H1 (cell line): ENCODE data around the gene ZNF366. TPM values are rescaled to one million over a fixed set of nuclear protein-coding genes. Genes with fewer than 3 reads are reported as not detected.

ENCODE experiments used
- CTCF ChIA-PET: fragments of 300-600 bp; sonication (Branson Sonifier 250); formaldehyde crosslinking; loops from one replicate; lab custom pipeline; 2021; ENCODE audit not compliant: partially characterized antibody; lab: Charles Lee
- POLR2A ChIA-PET: fragments of 300-600 bp; sonication (Branson Sonifier 250); formaldehyde crosslinking; loops from one replicate; lab custom pipeline; 2021; ENCODE audit warnings: inconsistent platforms; ENCODE audit not compliant: partially characterized antibody; lab: Charles Lee
- DNase-seq, 2 experiments: peaks; one replicate each; pipeline versions ENCODE4 v3.0.0 to v3.0.0-alpha.2; 2010 to 2022; ENCODE audit warnings: low spot score in 2 of 2, low read depth in 1 of 2, mixed read lengths in 1 of 2
- FAIRE-seq: peaks from 2 replicates; lab custom pipeline; 2011; peaks lifted over from hg19 to GRCh38; lab: Jason Lieb, UNC
- H2AFZ ChIP-seq: 2 replicates; pipeline ENCODE4 v1.8.1; 2012; ENCODE audit warnings: low read length, inconsistent platforms
- H2AK5ac ChIP-seq: 2 replicates; pipeline ENCODE4 v1.6.1; 2013; ENCODE audit warnings: low read depth, low read length
- H2BK120ac ChIP-seq: replicated peaks from 2 replicates; pipeline ENCODE3; 2013; ENCODE audit warnings: low read depth, low read length, inconsistent platforms
- H2BK12ac ChIP-seq: 2 replicates; pipeline ENCODE4 v1.6.1; 2013; ENCODE audit warnings: low read depth, low read length
- H2BK15ac ChIP-seq: 2 replicates; pipeline ENCODE4 v1.6.1; 2013; ENCODE audit warnings: low read length
- H2BK20ac ChIP-seq: 2 replicates; pipeline ENCODE4 v1.6.1; 2013; ENCODE audit warnings: low read length
- H2BK5ac ChIP-seq: 2 replicates; pipeline ENCODE4 v1.6.1; 2013; ENCODE audit warnings: low read depth, low read length
- H3K14ac ChIP-seq: 2 replicates; pipeline ENCODE4 v1.6.1; 2013; ENCODE audit warnings: inconsistent platforms; ENCODE audit not compliant: insufficient read length
- H3K18ac ChIP-seq: 2 replicates; pipeline ENCODE4 v1.6.1; 2013; ENCODE audit warnings: low read length; ENCODE audit errors: extremely low read depth
- H3K23ac ChIP-seq: 2 replicates; pipeline ENCODE4 v1.6.1; 2013; ENCODE audit warnings: inconsistent platforms; ENCODE audit not compliant: insufficient read length
- H3K23me2 ChIP-seq: 2 replicates; pipeline ENCODE4 v1.6.1; 2013; ENCODE audit warnings: low read depth, low read length
- H3K27ac ChIP-seq: 2 replicates; pipeline ENCODE4 v1.6.1; 2011; ENCODE audit warnings: low read depth, low read length, inconsistent platforms
- H3K27me3 ChIP-seq, 4 experiments: replicated peaks in 1 of 4; 1 replicate in 1 of 4; 2 replicates in 3 of 4; pipeline versions ENCODE4 v1.6.1 to v1.8.1; 2011 to 2013; ENCODE audit warnings: low read length in 3 of 4, mild to moderate bottlenecking in 3 of 4, inconsistent platforms in 2 of 4, mixed read lengths in 2 of 4, moderate library complexity in 1 of 4; ENCODE audit not compliant: control insufficient read depth in 3 of 4, insufficient read depth in 3 of 4; ENCODE audit errors: extremely low read depth in 1 of 4
- H3K36me3 ChIP-seq, 4 experiments: 2 replicates each; pipeline versions ENCODE4 v1.6.1 to v1.8.1; 2011 to 2013; ENCODE audit warnings: mild to moderate bottlenecking in 4 of 4, low read length in 3 of 4, moderate library complexity in 2 of 4, control low read depth in 1 of 4, inconsistent platforms in 1 of 4; ENCODE audit not compliant: insufficient read depth in 4 of 4, control insufficient read depth in 2 of 4
- H3K4ac ChIP-seq: replicated peaks from 2 replicates; pipeline ENCODE3; 2013; ENCODE audit warnings: low read length, low read depth, mixed read lengths, inconsistent platforms; ENCODE audit not compliant: insufficient read length
- H3K4me1 ChIP-seq, 4 experiments: replicated peaks in 1 of 4; 1 replicate in 1 of 4; 2 replicates in 3 of 4; pipeline versions ENCODE4 v1.6.1 to v1.8.1; 2011 to 2013; ENCODE audit warnings: low read length in 3 of 4, inconsistent platforms in 2 of 4, mixed read lengths in 1 of 4; ENCODE audit not compliant: insufficient read depth in 4 of 4, control insufficient read depth in 3 of 4
- H3K4me2 ChIP-seq, 2 experiments: 2 replicates each; pipeline versions ENCODE4 v1.6.1 to v1.8.1; 2011 to 2013; ENCODE audit warnings: low read depth in 2 of 2, low read length in 2 of 2, control low read depth in 1 of 2, inconsistent platforms in 1 of 2, mild to moderate bottlenecking in 1 of 2; ENCODE audit not compliant: insufficient read depth in 1 of 2
- H3K4me3 ChIP-seq, 4 experiments: fragments of 200-600, 300-600 bp in 1 of 4; sonication (generic), shearing (Covaris generic), sonication (Bioruptor Twin) in 1 of 4; 2 replicates each; pipeline versions ENCODE4 v1.5.1 to v1.8.1; 2011 to 2016; ENCODE audit warnings: low read length in 4 of 4, low read depth in 3 of 4, control low read depth in 2 of 4, inconsistent platforms in 2 of 4, mild to moderate bottlenecking in 2 of 4, mixed read lengths in 1 of 4, moderate library complexity in 1 of 4; ENCODE audit not compliant: insufficient read depth in 2 of 4; ENCODE audit errors: extremely low read depth in 1 of 4
- H3K56ac ChIP-seq: replicated peaks from 2 replicates; pipeline ENCODE3; 2013; ENCODE audit warnings: low read depth, mild to moderate bottlenecking, mixed read lengths, low read length, inconsistent platforms; ENCODE audit not compliant: insufficient read length
- H3K79me1 ChIP-seq: 2 replicates; pipeline ENCODE4 v1.6.1; 2013; ENCODE audit warnings: low read depth, low read length, control low read depth
- H3K79me2 ChIP-seq, 2 experiments: 2 replicates each; pipeline versions ENCODE4 v1.6.1 to v1.8.1; 2012 to 2013; ENCODE audit warnings: low read length in 2 of 2, mild to moderate bottlenecking in 2 of 2, inconsistent platforms in 1 of 2; ENCODE audit not compliant: insufficient read depth in 2 of 2, control insufficient read depth in 1 of 2
- H3K9ac ChIP-seq, 4 experiments: replicated peaks in 1 of 4; 1 replicate in 1 of 4; 2 replicates in 3 of 4; pipeline versions ENCODE4 v1.6.1 to v1.8.1; 2011 to 2013; ENCODE audit warnings: low read depth in 3 of 4, low read length in 3 of 4, control low read depth in 2 of 4, mild to moderate bottlenecking in 2 of 4, moderate library complexity in 2 of 4, inconsistent platforms in 1 of 4; ENCODE audit errors: extremely low read depth in 1 of 4
- H3K9me3 ChIP-seq, 2 experiments: 2 replicates each; pipeline versions ENCODE4 v1.6.1 to v1.8.1; 2012 to 2013; ENCODE audit warnings: mild to moderate bottlenecking in 2 of 2, moderate library complexity in 2 of 2, control low read depth in 1 of 2, inconsistent platforms in 1 of 2, low read depth in 1 of 2, low read length in 1 of 2, mixed read lengths in 1 of 2; ENCODE audit not compliant: insufficient read depth in 2 of 2
- H4K20me1 ChIP-seq, 2 experiments: replicated peaks in 1 of 2; 2 replicates each; pipeline versions ENCODE3 to v1.8.1; 2011 to 2013; ENCODE audit warnings: inconsistent platforms in 2 of 2, low read length in 2 of 2, mild to moderate bottlenecking in 1 of 2; ENCODE audit not compliant: insufficient read depth in 2 of 2, control insufficient read depth in 1 of 2
- H4K5ac ChIP-seq: 2 replicates; pipeline ENCODE4 v1.6.1; 2013; ENCODE audit warnings: low read length, low read depth, mixed read lengths, inconsistent platforms; ENCODE audit not compliant: insufficient read length
- H4K8ac ChIP-seq: 2 replicates; pipeline ENCODE4 v1.8.0; 2013; ENCODE audit warnings: mild to moderate bottlenecking, moderate library complexity, low read length, inconsistent platforms; ENCODE audit not compliant: insufficient read depth; ENCODE audit errors: extremely low read depth
- H4K91ac ChIP-seq: replicated peaks from 2 replicates; pipeline ENCODE3; 2013; ENCODE audit warnings: low read length, mixed read lengths, inconsistent platforms; ENCODE audit not compliant: insufficient read length
- CBX5 ChIP-seq: fragments of 300-800, 300-1000 bp; sonication (generic); IDR thresholded peaks from 2 replicates; pipeline ENCODE4 v1.7.1; 2016; ENCODE audit warnings: antibody characterized with exemption, low read length, low read depth
- CHD1 ChIP-seq: IDR thresholded peaks from 2 replicates; pipeline ENCODE4 v1.6.1; 2012; ENCODE audit warnings: low read depth, low read length, improper control_type of control experiment
- EGR1 ChIP-seq: IDR thresholded peaks from 2 replicates; pipeline ENCODE4 v1.6.1; 2011; ENCODE audit warnings: low read depth, low read length, borderline replicate concordance
- GABPA ChIP-seq: IDR thresholded peaks from 2 replicates; pipeline ENCODE4 v1.6.1; 2011; ENCODE audit warnings: mild to moderate bottlenecking, low read length, moderate library complexity, borderline replicate concordance; ENCODE audit not compliant: insufficient read depth
- HDAC6 ChIP-seq: IDR thresholded peaks from one replicate; pipeline ENCODE4 v1.7.1; 2012; ENCODE audit warnings: low read depth, mild to moderate bottlenecking, inconsistent platforms, low read length, moderate library complexity
- MAX ChIP-seq: IDR thresholded peaks from 2 replicates; pipeline ENCODE4 v1.6.1; 2012; ENCODE audit warnings: inconsistent platforms
- POLR2A ChIP-seq, 2 experiments: IDR thresholded peaks; 1 replicate in 1 of 2; 2 replicates in 1 of 2; pipeline ENCODE4 v1.6.1; 2011; ENCODE audit warnings: low read depth in 2 of 2, low read length in 2 of 2, mild to moderate bottlenecking in 2 of 2; ENCODE audit errors: control extremely low read depth in 1 of 2
- RBBP5 ChIP-seq: IDR thresholded peaks from 2 replicates; pipeline ENCODE4 v1.7.1; 2012; ENCODE audit warnings: low read depth, mild to moderate bottlenecking, inconsistent platforms, low read length, moderate library complexity, borderline replicate concordance
- SIRT6 ChIP-seq: IDR thresholded peaks from one replicate; pipeline ENCODE4 v1.7.1; 2012; ENCODE audit warnings: low read length, inconsistent platforms
- SP1 ChIP-seq: IDR thresholded peaks from 2 replicates; pipeline ENCODE4 v1.6.1; 2011; ENCODE audit warnings: low read depth, low read length
- SP4 ChIP-seq: IDR thresholded peaks from 2 replicates; pipeline ENCODE4 v1.6.1; 2012; ENCODE audit warnings: low read length, inconsistent platforms
- YY1 ChIP-seq: IDR thresholded peaks from 2 replicates; pipeline ENCODE4 v1.6.1; 2011; ENCODE audit warnings: low read depth, mild to moderate bottlenecking, low read length
- ZNF274 ChIP-seq: IDR thresholded peaks from 2 replicates; pipeline ENCODE4 v1.7.0; 2012; ENCODE audit warnings: low read length, borderline replicate concordance; ENCODE audit errors: extremely low read depth
- WGBS, 2 experiments: shearing (Covaris generic) in 1 of 2; methylation state at CpG; one replicate each; pipeline versions ENCODE4 v1.1.6 to v1.1.7; 2013 to 2015; ENCODE audit warnings: low lambda C conversion rate in 2 of 2, mixed read lengths in 2 of 2, inconsistent platforms in 1 of 2, low coverage in 1 of 2, missing lambda C conversion rate in 1 of 2; ENCODE audit not compliant: insufficient replicate concordance in 2 of 2, insufficient coverage in 1 of 2, insufficient read length in 1 of 2; ENCODE audit errors: extremely low coverage in 1 of 2, missing lambda C conversion rate in 1 of 2; 5-methylcytosine and 5-hydroxymethylcytosine counted together
- polyA plus RNA-seq, 7 experiments: library from polyadenylated mRNA; depleted of rRNA in 3 of 7; stranded (reverse) in 5 of 7; unstranded in 2 of 7; fragments of >200 nt in 5 of 7; fragments of 200-250 nt in 2 of 7; gene quantifications; 1 replicate in 5 of 7; 2 replicates in 1 of 7; 4 replicates in 1 of 7; pipeline versions ENCODE4 v1.2.1 to v1.2.3, GENCODE V29; 2011 to 2013; ENCODE audit warnings: missing spikeins in 2 of 7, mixed read lengths in 2 of 7
- total RNA-seq: library from RNA; stranded (reverse); fragmentation: NEBNext Ultra II Directional; extraction: Animal tissue kit (Norgen Biotek cat#: 25700); gene quantifications from 2 replicates; pipeline ENCODE4 v1.2.1, GENCODE V29; 2021

ZNF366 gene
- total and polyA plus RNA-seq, 2 of the 8 experiments (the other 6 are each of a cell fraction or from before 2014, with no cell fraction given), result not detected

GRCh38 chr5:72448368-72448767, 58.8 kb downstream of the ZNF366 start:
- POLR2A ChIA-PET, result interaction anchor here (0.6 kb wide), 1 partner anchor 9 kb away, joined by 3 read pairs; no protein-coding TSS in a partner anchor
- FAIRE-seq, result no peak
- Histone ChIP-seq H3K14ac (no peak overlapping the region), H3K4me1 (peaks cover 0 to 6% (median 1%) of the 10 kb centered on the region in 4 experiments; a peak in 2 of 7 replicates), H3K23ac (no peak overlapping the region), H2BK120ac (no peak overlapping the region)
- no peak for TF ChIP-seq EGR1
- TF ChIP-seq GABPA, result no peak
- no peak for TF ChIP-seq ZNF274
- TF ChIP-seq SIRT6, result no peak
- no peak for TF ChIP-seq HDAC6
- no peak for TF ChIP-seq YY1
- no peak for TF ChIP-seq MAX
- no peak for TF ChIP-seq SP1
- no peak for TF ChIP-seq CBX5
- TF ChIP-seq CHD1, result no peak
- no peak for TF ChIP-seq RBBP5
- TF ChIP-seq POLR2A (IDR thresholded peaks at IDR 0.05; ENCODE audit: control extremely low read depth in 1 of 2, low read depth in 2 of 2, low read length in 2 of 2), result no peak
- no peak for TF ChIP-seq SP4
- TF ChIP-seq, all 59 proteins: peak for 0
- H2AK5ac ChIP-seq, result no peak overlapping the region
- H3K9ac ChIP-seq, result no peak overlapping the region
- no peak overlapping the region for H3K27ac ChIP-seq
- H4K91ac ChIP-seq, result no peak overlapping the region
- DNase-seq, result no peak
- no peak overlapping the region for H3K4me2 ChIP-seq
- CTCF ChIA-PET, result interaction anchor here (0.8 kb wide), 1 partner anchor 15 kb away, joined by 3 read pairs; no protein-coding TSS in a partner anchor
- no peaks in the 10 kb centered on the region for H3K23me2 ChIP-seq
- H2BK15ac ChIP-seq, result no peak overlapping the region
- WGBS, 2 experiments, result 50% methylated on average over 1 of the region's 1 CpG; no CpG with 5 or more reads in 1 of the 2 experiments
- no peak overlapping the region for H4K5ac ChIP-seq
- no peaks in the 10 kb centered on the region for H3K79me2 ChIP-seq
- H4K20me1 ChIP-seq, result no peaks in the 10 kb centered on the region
- H2AFZ ChIP-seq, result no peak overlapping the region
- no peaks in the 10 kb centered on the region for H3K36me3 ChIP-seq
- no peaks in the 10 kb centered on the region; a peak in 1 of 7 replicates for H3K27me3 ChIP-seq
- no peak overlapping the region for H2BK5ac ChIP-seq
- H2BK12ac ChIP-seq, result no peak overlapping the region
- H3K9me3 ChIP-seq, result no peaks in the 10 kb centered on the region
- H3K18ac ChIP-seq, result no peak overlapping the region
- H3K4me3 ChIP-seq, result no peak overlapping the region
- H3K4ac ChIP-seq, result no peak overlapping the region
- H4K8ac ChIP-seq, result no peak overlapping the region
- no peak overlapping the region for H2BK20ac ChIP-seq
- H3K56ac ChIP-seq, result no peak overlapping the region
- no peaks in the 10 kb centered on the region; the same call in 1 of the 2 replicates for H3K79me1 ChIP-seq
